Natural killer cell (primary cell): Measurements from ENCODE around the gene DIO1. TPM values are rescaled to one million over a fixed set of nuclear protein-coding genes. Genes with fewer than 3 reads are reported as not detected.

Experiments
- ATAC-seq, 3 donors: fragments of 150-1000 bp in 2 of 3; fragments of 200-7000 bp in 1 of 3; cut with Tn5 transposase; 1 replicate in 1 of 3; 2 replicates in 2 of 3; pipeline ENCODE4 v1.10.0; 2021; ENCODE audit warnings: mild to moderate bottlenecking in 2 of 3, moderate library complexity in 2 of 3
- DNase-seq, 2 donors: peaks; one replicate each; pipeline versions ENCODE4 v3.0.0 to v3.0.0-alpha.2; 2013 to 2021; ENCODE audit warnings: mixed read lengths in 1 of 2
- H3K27ac ChIP-seq: one replicate; pipeline ENCODE4 v1.5.1; 2013; ENCODE audit warnings: mild to moderate bottlenecking, low read length
- H3K27me3 ChIP-seq: one replicate; pipeline ENCODE4 v1.6.1; 2013; ENCODE audit warnings: low read length; ENCODE audit not compliant: control insufficient read depth, insufficient read depth
- H3K36me3 ChIP-seq: one replicate; pipeline ENCODE4 v1.6.1; 2013; ENCODE audit warnings: low read length; ENCODE audit not compliant: control insufficient read depth, insufficient read depth
- H3K4me1 ChIP-seq: one replicate; pipeline ENCODE4 v1.6.1; 2013; ENCODE audit warnings: low read length; ENCODE audit not compliant: control insufficient read depth, insufficient read depth
- H3K4me3 ChIP-seq: one replicate; pipeline ENCODE4 v1.5.1; 2013; ENCODE audit warnings: low read length
- H3K9me3 ChIP-seq: one replicate; pipeline ENCODE4 v1.6.1; 2013; ENCODE audit warnings: low read length; ENCODE audit not compliant: control insufficient read depth, insufficient read depth
- H3K27ac Mint-ChIP-seq, 2 donors: one replicate each; pipeline ENCODE4 v1.8.0; 2022; ENCODE audit warnings: mild to moderate bottlenecking in 2 of 2, mixed read lengths in 2 of 2, moderate library complexity in 1 of 2
- H3K27me3 Mint-ChIP-seq, 2 donors: one replicate each; pipeline ENCODE4 v1.8.0; 2022; ENCODE audit warnings: low read depth in 2 of 2, mixed read lengths in 2 of 2
- H3K36me3 Mint-ChIP-seq: one replicate; pipeline ENCODE4 v1.8.0; 2022; ENCODE audit warnings: mixed read lengths
- H3K4me1 Mint-ChIP-seq, 2 donors: one replicate each; pipeline ENCODE4 v1.8.0; 2022; ENCODE audit warnings: mixed read lengths in 2 of 2
- H3K4me3 Mint-ChIP-seq: one replicate; pipeline ENCODE4 v1.8.0; 2022; ENCODE audit warnings: mild to moderate bottlenecking, moderate library complexity, mixed read lengths
- H3K9me3 Mint-ChIP-seq, 2 donors: one replicate each; pipeline ENCODE4 v1.8.0; 2022; ENCODE audit warnings: mixed read lengths in 2 of 2
- CTCF ChIP-seq: fragments of 200-600 bp; IDR thresholded peaks from one replicate; pipeline ENCODE4 v1.8.0; 2022; ENCODE audit warnings: antibody characterized with exemption
- WGBS: methylation state at CpG from one replicate; pipeline ENCODE4 v1.1.7; 2013; ENCODE audit warnings: missing lambda C conversion rate; ENCODE audit not compliant: insufficient coverage; 5-methylcytosine and 5-hydroxymethylcytosine counted together
- intact Hi-C: fragments of 100-400 bp; cut with micrococcal nuclease; formaldehyde crosslinking; loops from one replicate; pipeline ENCODE4 v1.14.2; 2022
- total RNA-seq, 4 donors: library from RNA; stranded (reverse); fragments of 120-200 nt in 1 of 4; gene quantifications; one replicate each; pipeline versions ENCODE4 v1.2.3 to v1.2.4, GENCODE V29; 2013 to 2022

Gene DIO1
- total RNA-seq, 3 donors from 2014 or later (not counting 1 experiment from before 2014, with no cell fraction given) = not detected

- no peak for ATAC-seq
- Histone ChIP-seq H3K4me1 (no peaks in the 10 kb centered on the region), H3K27ac (no peak overlapping the region), H3K4me3 (no peak overlapping the region), H3K9me3 (no peaks in the 10 kb centered on the region), H3K36me3 (peaks cover 13% of the 10 kb centered on the region), H3K27me3 (no peaks in the 10 kb centered on the region)
- no peaks in the 10 kb centered on the region for H3K9me3 Mint-ChIP-seq
- WGBS = 98% methylated on average over 3 of the region's 3 CpGs
- TF ChIP-seq CTCF = no peak
- no peaks in the 10 kb centered on the region for H3K4me1 Mint-ChIP-seq
- intact Hi-C loops = no loop called here
- no peak overlapping the region for H3K27ac Mint-ChIP-seq
- no peak overlapping the region for H3K4me3 Mint-ChIP-seq
- DNase-seq = no peak
- H3K36me3 Mint-ChIP-seq = no peaks in the 10 kb centered on the region
- H3K27me3 Mint-ChIP-seq = no peaks in the 10 kb centered on the region
Observed at GRCh38 chr1:53909946-53910345, 16.0 kb downstream of the DIO1 start.

DNA sequence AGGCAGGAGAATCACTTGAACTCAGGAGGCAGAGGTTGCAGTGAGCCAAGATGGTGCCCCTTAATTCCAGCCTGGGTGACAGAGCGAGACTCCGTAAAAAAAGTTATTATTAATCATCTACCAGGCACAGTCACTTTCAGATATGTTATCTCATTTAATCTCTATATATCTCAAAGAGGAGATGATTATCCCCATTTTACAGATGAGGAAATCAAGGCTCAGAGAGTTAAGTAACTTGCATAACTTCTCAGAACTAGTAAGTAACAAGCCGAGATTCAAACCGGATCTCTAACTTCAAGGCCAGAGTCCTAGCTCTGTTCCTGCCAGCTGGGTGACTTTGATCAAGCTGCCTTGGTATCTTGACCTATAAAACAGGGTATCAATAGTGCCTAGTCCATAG, 17.5 kb downstream of the DIO1 start:
- intact Hi-C loops = no loop called here
- Mint-ChIP-seq H3K4me1 (peaks cover 0 to 8% of the 10 kb centered on the region in 2 donors), H3K27me3 (no peaks in the 10 kb centered on the region), H3K4me3 (no peak overlapping the region), H3K36me3 (no peaks in the 10 kb centered on the region), H3K27ac (no peak overlapping the region), H3K9me3 (no peaks in the 10 kb centered on the region)
- no peaks in the 10 kb centered on the region for H3K4me1 ChIP-seq
- no peak overlapping the region for H3K27ac ChIP-seq
- peaks cover 16% of the 10 kb centered on the region for H3K36me3 ChIP-seq
- H3K27me3 ChIP-seq = no peaks in the 10 kb centered on the region
- ATAC-seq = no peak
- no peaks in the 10 kb centered on the region for H3K9me3 ChIP-seq
- no peak for TF ChIP-seq CTCF
- DNase-seq = no peak
- H3K4me3 ChIP-seq = no peak overlapping the region
- over 99% methylated on average over 4 of the region's 4 CpGs for WGBS

- Mint-ChIP-seq H3K27ac (no peak overlapping the region), H3K4me1 (peaks cover 0 to 8% of the 10 kb centered on the region in 2 donors), H3K27me3 (no peaks in the 10 kb centered on the region), H3K36me3 (no peaks in the 10 kb centered on the region), H3K4me3 (no peak overlapping the region), H3K9me3 (no peaks in the 10 kb centered on the region)
- Histone ChIP-seq H3K4me3 (no peak overlapping the region), H3K36me3 (peaks cover 19% of the 10 kb centered on the region), H3K4me1 (no peaks in the 10 kb centered on the region), H3K27me3 (no peaks in the 10 kb centered on the region), H3K9me3 (no peaks in the 10 kb centered on the region), H3K27ac (no peak overlapping the region)
- ATAC-seq (no peak), DNase-seq (peak in 1 of 2 donors; percentile 21)
- WGBS = 92% methylated on average over 5 of the region's 5 CpGs
- TF ChIP-seq CTCF = no peak
- intact Hi-C loops = no loop called here
Observed at GRCh38 chr1:53913352-53914033, 19.5 kb downstream of the DIO1 start.

DNA sequence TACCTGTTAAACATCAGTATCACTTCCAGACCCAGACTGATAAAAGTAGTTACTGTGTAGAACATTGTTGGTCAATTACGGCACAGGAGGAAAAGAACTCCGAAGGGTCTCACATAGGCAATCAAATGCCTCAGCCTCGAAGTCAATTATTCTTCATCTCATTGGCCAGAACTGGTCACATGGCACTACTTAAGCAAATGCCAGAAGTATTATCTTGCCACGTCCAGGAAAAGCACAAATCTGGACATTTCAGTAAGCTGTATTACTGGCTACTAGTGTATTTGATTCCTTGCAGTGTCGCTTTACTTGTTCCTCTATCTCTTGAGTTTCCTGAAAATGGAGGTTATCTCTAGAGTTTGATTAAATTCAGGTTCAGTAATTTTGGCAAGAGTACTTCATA, 24.4 kb downstream of the DIO1 start:
- Mint-ChIP-seq H3K4me1 (peaks cover 0 to 17% of the 10 kb centered on the region in 2 donors), H3K27me3 (no peaks in the 10 kb centered on the region), H3K4me3 (no peak overlapping the region), H3K27ac (no peak overlapping the region), H3K9me3 (no peaks in the 10 kb centered on the region), H3K36me3 (no peaks in the 10 kb centered on the region)
- Histone ChIP-seq H3K4me3 (no peak overlapping the region), H3K4me1 (no peaks in the 10 kb centered on the region), H3K9me3 (no peaks in the 10 kb centered on the region), H3K36me3 (peaks cover 29% of the 10 kb centered on the region), H3K27ac (no peak overlapping the region), H3K27me3 (no peaks in the 10 kb centered on the region)
- TF ChIP-seq CTCF = no peak
- WGBS = 96% methylated on average over 5 of the region's 5 CpGs
- no peak for DNase-seq
- intact Hi-C loops = no loop called here
- no peak for ATAC-seq
